GM18517 (cell line): ENCODE measurements around the gene TMEM80.

Experiments
- ATAC-seq: cut with Tn5 transposase; IDR thresholded peaks from one replicate; pipeline ENCODE4 v1.9.1; 2021; ENCODE audit warnings: mild to moderate bottlenecking, moderate library complexity; ENCODE audit not compliant: unreplicated experiment

TMEM80 gene

GRCh38 chr11:742571-743201 is 47.1 kb downstream of the TMEM80 start:
- ATAC-seq, result no peak

DNA sequence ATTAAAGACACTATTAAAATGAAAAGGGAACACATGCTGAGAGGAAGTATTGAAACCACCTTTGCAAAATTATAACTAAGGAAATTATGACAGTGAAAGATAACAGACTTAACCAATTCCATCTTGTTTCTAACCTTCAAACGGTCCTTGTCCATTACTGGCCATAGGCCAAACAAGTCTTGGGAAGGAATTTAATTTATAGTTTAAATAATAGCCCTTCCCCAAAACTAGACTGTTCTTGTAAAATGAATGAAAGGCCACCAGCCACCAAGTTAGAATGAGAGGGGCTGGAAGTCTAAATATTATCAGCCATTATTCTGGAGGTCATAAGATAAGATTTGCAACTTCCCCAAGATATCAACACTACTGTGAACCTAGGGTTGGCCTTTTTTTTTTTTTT is 49.8 kb downstream of the TMEM80 start:
- no peak for ATAC-seq

GRCh38 chr11:746289-747157 is 50.9 kb downstream of the TMEM80 start:
- peak; percentile 46 for ATAC-seq

- peak; percentile 78 for ATAC-seq
Measured at GRCh38 chr11:747158-748006, 51.8 kb downstream of the TMEM80 start, which contains the start of gene TALDO1. Gene TALDO1 (plus strand): TSS chr11:747464. CDS start chr11:747482, 18 bp downstream.

- ATAC-seq, result no peak
Measured at GRCh38 chr11:748007-748359, 52.4 kb downstream of the TMEM80 start.

GRCh38 chr11:749731-750130 is 54.1 kb downstream of the TMEM80 start:
- no peak for ATAC-seq
